Measurements from ENCODE around the gene KYAT1. TPM values are rescaled to one million over a fixed set of nuclear protein-coding genes. Genes with fewer than 3 reads are reported as not detected.

KYAT1 gene
- polyA plus RNA-seq, 1 donor (not counting 4 experiments of a cell fraction or from before 2014, with no cell fraction given), result 10.9 TPM

- H3K4me2 ChIP-seq (ENCODE audit: control insufficient read depth, extremely low read depth, insufficient read depth, low read depth, low read length), result peak within 1 kb of the TSS; percentile 96
- no peaks in the 10 kb centered on the region for H3K9me3 ChIP-seq (ENCODE audit: control insufficient read depth, low read depth, low read length)
- H3K36me3 ChIP-seq (ENCODE audit: control insufficient read depth in 2 of 2, extremely low read depth in 1 of 2, insufficient read depth in 2 of 2, low read length in 2 of 2), result peaks cover 10 to 21% of the 10 kb centered on the region in 2 experiments
- TF ChIP-seq EZH2 (IDR thresholded peaks at IDR 0.05; ENCODE audit: low read length) (no peak), CTCF (optimal IDR thresholded peaks at IDR 0.05 in 1 of 3, IDR thresholded peaks at IDR 0.05 in 1 of 3, conservative IDR thresholded peaks at IDR 0.05 in 1 of 3; ENCODE audit: extremely low read depth in 1 of 3, insufficient read depth in 2 of 3, low read length in 3 of 3) (peak; percentile 96 to 100 (median 96))
- DNase-seq (ENCODE audit: low read depth, low spot score) (peak; percentile 79), FAIRE-seq (peak; percentile 93)
- H3K27ac ChIP-seq (ENCODE audit: control insufficient read depth, insufficient read depth, low read length), result peak within 1 kb of the TSS; percentile 16
- no peaks in the 10 kb centered on the region for H3K79me2 ChIP-seq (ENCODE audit: control insufficient read depth, insufficient read depth, low read length)
- dilution Hi-C loops (cut with MboI; ENCODE audit: extremely low pct_ligation_motif_present, low sequenced_read_pairs), result no loop called here
- peak within 1 kb of the TSS; percentile 64 for H3K9ac ChIP-seq (ENCODE audit: control insufficient read depth, extremely low read depth, insufficient read depth, low read length)
- H3K4me3 ChIP-seq (ENCODE audit: control insufficient read depth in 2 of 3, extremely low read depth in 1 of 3, insufficient read depth in 2 of 3, low read depth in 1 of 3, low read length in 3 of 3), result peak within 1 kb of the TSS; percentile 58 to 70 (median 68)
- peak within 1 kb of the TSS; percentile 95 for H2AFZ ChIP-seq (ENCODE audit: control insufficient read depth, low read length)
- no peaks in the 10 kb centered on the region for H3K9me1 ChIP-seq (ENCODE audit: control insufficient read depth, extremely low read depth, insufficient read depth, low read length)
- peaks cover 7% of the 10 kb centered on the region for H4K20me1 ChIP-seq (ENCODE audit: control insufficient read depth, extremely low read depth, insufficient read depth, low read length)
- no peaks in the 10 kb centered on the region for H3K27me3 ChIP-seq (ENCODE audit: control insufficient read depth, extremely low read depth, insufficient read depth, low read length)
- peaks cover 11% of the 10 kb centered on the region for H3K4me1 ChIP-seq (ENCODE audit: control insufficient read depth, extremely low read depth, insufficient read depth, low read length)
These were observed 63.5 kb downstream of the KYAT1 start, which contains the start of gene ENDOG for GRCh38 chr9:128818099-128818838. Gene ENDOG, plus strand, starts transcription at chr9:128818500. Its CDS starts 185 bp downstream, at chr9:128818685.

GRCh38 chr9:128810873-128811272 is 70.9 kb downstream of the KYAT1 start:
- FAIRE-seq (no peak), DNase-seq (ENCODE audit: low read depth, low spot score) (no peak)
- Histone ChIP-seq H2AFZ (ENCODE audit: control insufficient read depth, low read length) (no peak overlapping the region), H3K27me3 (ENCODE audit: control insufficient read depth, extremely low read depth, insufficient read depth, low read length) (no peaks in the 10 kb centered on the region), H3K9me1 (ENCODE audit: control insufficient read depth, extremely low read depth, insufficient read depth, low read length) (no peaks in the 10 kb centered on the region), H4K20me1 (ENCODE audit: control insufficient read depth, extremely low read depth, insufficient read depth, low read length) (no peaks in the 10 kb centered on the region), H3K9me3 (ENCODE audit: control insufficient read depth, low read depth, low read length) (no peaks in the 10 kb centered on the region), H3K9ac (ENCODE audit: control insufficient read depth, extremely low read depth, insufficient read depth, low read length) (no peak overlapping the region), H3K4me2 (ENCODE audit: control insufficient read depth, extremely low read depth, insufficient read depth, low read depth, low read length) (no peak overlapping the region), H3K4me3 (ENCODE audit: control insufficient read depth in 2 of 3, extremely low read depth in 1 of 3, insufficient read depth in 2 of 3, low read depth in 1 of 3, low read length in 3 of 3) (no peak overlapping the region), H3K27ac (ENCODE audit: control insufficient read depth, insufficient read depth, low read length) (no peak overlapping the region), H3K79me2 (ENCODE audit: control insufficient read depth, insufficient read depth, low read length) (no peaks in the 10 kb centered on the region), H3K36me3 (ENCODE audit: control insufficient read depth in 2 of 2, extremely low read depth in 1 of 2, insufficient read depth in 2 of 2, low read length in 2 of 2) (peaks cover 0 to 16% of the 10 kb centered on the region in 2 experiments), H3K4me1 (ENCODE audit: control insufficient read depth, extremely low read depth, insufficient read depth, low read length) (no peaks in the 10 kb centered on the region)
- no peak for TF ChIP-seq CTCF (optimal IDR thresholded peaks at IDR 0.05 in 1 of 3, IDR thresholded peaks at IDR 0.05 in 1 of 3, conservative IDR thresholded peaks at IDR 0.05 in 1 of 3; ENCODE audit: extremely low read depth in 1 of 3, insufficient read depth in 2 of 3, low read length in 3 of 3)
- dilution Hi-C loops (cut with MboI; ENCODE audit: extremely low pct_ligation_motif_present, low sequenced_read_pairs), result no loop called here

All from keratinocyte (primary cell).